22Rv1 (cell line): ENCODE measurements around the gene ZNF672.
"Not testable (repeated sequence)": the region's sequence is repeated elsewhere in the genome, so short reads cannot be mapped to it uniquely, and the experiment has no call there.

Experiments used
- H3K27ac ChIP-seq: fragments of 450-650 bp; 2 replicates; pipeline ENCODE4 v1.5.1; 2017
- CTCF ChIP-seq: fragments of 450-650 bp; IDR thresholded peaks from 2 replicates; pipeline ENCODE4 v1.5.1; 2017; ENCODE audit warnings: mild to moderate bottlenecking
- ZFX ChIP-seq: fragments of 450-650 bp; IDR thresholded peaks from 2 replicates; pipeline ENCODE4 v1.6.1; 2017; ENCODE audit warnings: antibody characterized with exemption, borderline replicate concordance

The ZNF672 gene

GRCh38 chr1:248798791-248799190 lies 39.2 kb upstream of the ZNF672 start:
- no peak overlapping the region for H3K27ac ChIP-seq
- TF ChIP-seq ZFX (no peak), CTCF (no peak)

GRCh38 chr1:248800459-248800858 lies 37.6 kb upstream of the ZNF672 start:
- TF ChIP-seq ZFX: no peak
- TF ChIP-seq CTCF: no peak
- H3K27ac ChIP-seq: no peak overlapping the region

GRCh38 chr1:248802454-248802853 lies 35.6 kb upstream of the ZNF672 start:
- TF ChIP-seq CTCF: no peak
- TF ChIP-seq ZFX: no peak
- H3K27ac ChIP-seq: no peak overlapping the region

- H3K27ac ChIP-seq: not testable (repeated sequence)
Observed at GRCh38 chr1:248803501-248803900, 34.5 kb upstream of the ZNF672 start.

- H3K27ac ChIP-seq: no peak overlapping the region
Observed at GRCh38 chr1:248804771-248805681, 33.0 kb upstream of the ZNF672 start.

GRCh38 chr1:248805876-248806275 lies 32.1 kb upstream of the ZNF672 start:
- no peak for TF ChIP-seq CTCF
- TF ChIP-seq ZFX: no peak
- no peak overlapping the region for H3K27ac ChIP-seq

More at GRCh38 chr1:248804771-248805681, 33.0 kb upstream of the ZNF672 start:
- TF ChIP-seq CTCF (no peak), ZFX (no peak)

GRCh38 chr1:248807067-248807737 lies 30.8 kb upstream of the ZNF672 start:
- no peak overlapping the region for H3K27ac ChIP-seq
- TF ChIP-seq ZFX (no peak), CTCF (peak; percentile 95)
